C1 segment of cervical spinal cord (tissue), 14 donors: ENCODE results near the gene MID2.
"Not testable (repeated sequence)": the region's sequence is repeated elsewhere in the genome, so short reads cannot be mapped to it uniquely, and the experiment has no call there.

ENCODE experiments used
- DNase-seq, 14 donors: peaks; one replicate each; lab custom pipeline; 2025; lab: John Stamatoyannopoulos, UW

Gene MID2

GRCh38 chrX:107936434-107936730, 110.7 kb downstream of the MID2 start:
- DNase-seq, result no peak

GRCh38 chrX:107940095-107940494, 114.4 kb downstream of the MID2 start:
- DNase-seq, result no peak

DNA sequence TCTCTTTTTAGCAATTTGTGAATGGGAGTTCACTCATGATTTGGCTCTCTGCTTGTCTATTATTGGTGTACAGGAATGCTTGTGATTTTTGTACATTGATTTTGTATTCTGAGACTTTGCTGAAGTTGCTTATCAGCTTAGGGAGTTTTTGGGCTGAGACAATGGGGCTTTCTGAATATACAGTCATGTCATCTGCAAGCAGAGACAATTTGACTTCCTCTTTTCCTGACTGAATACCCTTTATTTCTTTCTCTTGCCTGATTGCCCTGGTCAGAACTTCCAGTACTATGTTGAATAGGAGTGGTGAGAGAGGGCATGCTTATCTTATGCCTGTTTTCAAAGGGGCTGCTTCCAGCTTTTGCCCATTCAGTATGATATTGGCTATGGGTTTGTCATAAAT, 129.7 kb downstream of the MID2 start:
- DNase-seq, result not testable (repeated sequence)

DNA sequence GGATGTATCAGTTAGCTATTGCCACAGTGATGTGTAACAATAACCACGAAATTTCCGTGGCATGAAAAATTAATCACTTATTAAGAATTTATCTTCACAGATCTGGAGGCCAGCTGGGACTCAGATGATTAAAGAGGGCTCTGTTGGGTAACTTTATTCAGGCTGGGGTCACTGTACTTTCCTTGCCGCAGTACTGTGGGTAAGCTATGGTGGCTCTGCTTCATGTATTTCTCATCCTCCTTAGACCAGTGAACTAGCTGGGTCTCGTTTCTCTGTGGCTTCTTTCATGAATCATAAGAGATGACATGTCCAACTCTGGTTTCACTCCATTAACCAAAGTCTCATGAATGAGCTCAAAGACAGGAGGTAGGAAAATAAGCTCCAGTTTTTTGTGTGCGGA, 143.0 kb downstream of the MID2 start:
- no peak for DNase-seq

- DNase-seq, result no peak
Measured at GRCh38 chrX:107970073-107970472, 144.4 kb downstream of the MID2 start.

- DNase-seq, result no peak
Measured at GRCh38 chrX:107971636-107972035, 146.0 kb downstream of the MID2 start.
